ENCODE measurements around the gene ADAMTSL5. TPM values are rescaled to one million over a fixed set of nuclear protein-coding genes. Genes with fewer than 3 reads are reported as not detected.
A peak's percentile ranks its signal among the peaks of the same experiment; 100 is the strongest.

Gene ADAMTSL5
- total RNA-seq, 2 donors from 2014 or later: 2.2 to 7.3 TPM

- Histone ChIP-seq H3K9ac (ENCODE audit: low read depth in 2 of 2, low read length in 2 of 2) (peak overlapping the region in 1 of 2 donors; percentile 43), H3K36me3 (no peaks in the 10 kb centered on the region), H3K4me3 (peak overlapping the region; percentile 27), H3K27me3 (peaks cover 81% of the 10 kb centered on the region), H3K4me1 (peaks cover 37% of the 10 kb centered on the region), H3K27ac (no peak overlapping the region), H3K9me3 (no peaks in the 10 kb centered on the region)
- intact Hi-C loops (cut with DNase I): no loop called here
- no peak for DNase-seq
- no peak for TF ChIP-seq CTCF (IDR thresholded peaks at IDR 0.05)
Observed at GRCh38 chr19:1470055-1470304, 42.8 kb downstream of the ADAMTSL5 start.

GRCh38 chr19:1469255-1470054 is 43.4 kb downstream of the ADAMTSL5 start:
- no peak for DNase-seq
- no peak for TF ChIP-seq CTCF (IDR thresholded peaks at IDR 0.05)
- H3K27me3 ChIP-seq: peaks cover 82% of the 10 kb centered on the region
- intact Hi-C loops (cut with DNase I): no loop called here
- H3K9ac ChIP-seq (ENCODE audit: low read depth in 2 of 2, low read length in 2 of 2): peak overlapping the region in 1 of 2 donors; percentile 43
- no peak overlapping the region for H3K27ac ChIP-seq
- H3K36me3 ChIP-seq: no peaks in the 10 kb centered on the region
- no peaks in the 10 kb centered on the region for H3K9me3 ChIP-seq
- H3K4me1 ChIP-seq: peaks cover 37% of the 10 kb centered on the region
- H3K4me3 ChIP-seq: peak overlapping the region; percentile 27

- no peak overlapping the region for H3K4me3 ChIP-seq
- H3K4me1 ChIP-seq: peaks cover 37% of the 10 kb centered on the region
- no peaks in the 10 kb centered on the region for H3K36me3 ChIP-seq
- no peak for TF ChIP-seq CTCF (IDR thresholded peaks at IDR 0.05)
- no peak overlapping the region for H3K27ac ChIP-seq
- H3K9ac ChIP-seq (ENCODE audit: low read depth in 2 of 2, low read length in 2 of 2): no peak overlapping the region
- H3K27me3 ChIP-seq: peaks cover 82% of the 10 kb centered on the region
- no peak for DNase-seq
- H3K9me3 ChIP-seq: no peaks in the 10 kb centered on the region
- intact Hi-C loops (cut with DNase I): no loop called here
Observed at GRCh38 chr19:1468821-1469254, 44.0 kb downstream of the ADAMTSL5 start.

GRCh38 chr19:1468274-1468820 is 44.5 kb downstream of the ADAMTSL5 start:
- no peak overlapping the region for H3K9ac ChIP-seq (ENCODE audit: low read depth in 2 of 2, low read length in 2 of 2)
- intact Hi-C loops (cut with DNase I): no loop called here
- no peaks in the 10 kb centered on the region for H3K9me3 ChIP-seq
- no peak for DNase-seq
- H3K4me1 ChIP-seq: peaks cover 37% of the 10 kb centered on the region
- no peak overlapping the region for H3K27ac ChIP-seq
- no peak overlapping the region for H3K4me3 ChIP-seq
- H3K27me3 ChIP-seq: peaks cover 81% of the 10 kb centered on the region
- TF ChIP-seq CTCF (IDR thresholded peaks at IDR 0.05): no peak
- H3K36me3 ChIP-seq: no peaks in the 10 kb centered on the region

GRCh38 chr19:1467490-1468273 is 45.1 kb downstream of the ADAMTSL5 start:
- Histone ChIP-seq H3K27me3 (peaks cover 74% of the 10 kb centered on the region), H3K27ac (no peak overlapping the region), H3K36me3 (no peaks in the 10 kb centered on the region), H3K4me1 (peaks cover 37% of the 10 kb centered on the region), H3K4me3 (no peak overlapping the region), H3K9me3 (no peaks in the 10 kb centered on the region), H3K9ac (ENCODE audit: low read depth in 2 of 2, low read length in 2 of 2) (no peak overlapping the region)
- intact Hi-C loops (cut with DNase I): no loop called here
- no peak for TF ChIP-seq CTCF (IDR thresholded peaks at IDR 0.05)
- no peak for DNase-seq

Data from colonic mucosa (tissue), 4 donors.